Thoracic aorta (tissue), 2 donors: ENCODE measurements around the gene SLC5A11. TPM values are rescaled to one million over a fixed set of nuclear protein-coding genes. Genes with fewer than 3 reads are reported as not detected.

Experiments used
- ATAC-seq: fragments of 150-250 bp; one replicate; pipeline ENCODE4 v1.8.0; 2017; ENCODE audit warnings: low read depth; ENCODE audit not compliant: insufficient number of reproducible peaks, low FRiP score
- DNase-seq: peaks from one replicate; pipeline ENCODE4 v3.0.0-alpha.2; 2020; ENCODE audit warnings: low spot score
- H3K27ac ChIP-seq, 2 donors: fragments of 200-600 bp; sonication (generic); 1 replicate in 1 of 2; 2 replicates in 1 of 2; pipeline ENCODE4 v1.5.1; 2016; ENCODE audit warnings: mild to moderate bottlenecking in 2 of 2, moderate library complexity in 2 of 2
- H3K27me3 ChIP-seq: fragments of 200-600 bp; sonication (generic); replicated peaks from 2 replicates; pipeline ENCODE4 v1.6.0; 2016; ENCODE audit warnings: mild to moderate bottlenecking; ENCODE audit not compliant: insufficient read depth
- H3K36me3 ChIP-seq: fragments of 200-600 bp; sonication (generic); one replicate; pipeline ENCODE4 v1.5.1; 2016
- H3K4me1 ChIP-seq, 2 donors: fragments of 200-600 bp; sonication (generic); 1 replicate in 1 of 2; 2 replicates in 1 of 2; pipeline versions ENCODE4 v1.5.1 to v1.6.0; 2016; ENCODE audit warnings: low read depth in 2 of 2, mild to moderate bottlenecking in 1 of 2; ENCODE audit not compliant: control insufficient read depth in 1 of 2
- H3K4me3 ChIP-seq: fragments of 200-600 bp; sonication (generic); 2 replicates; pipeline ENCODE4 v1.5.1; 2016; ENCODE audit warnings: mild to moderate bottlenecking
- H3K9me3 ChIP-seq: fragments of 200-600 bp; sonication (generic); 2 replicates; pipeline ENCODE4 v1.5.1; 2016
- CTCF ChIP-seq: fragments of 200-600 bp; sonication (generic); IDR thresholded peaks from one replicate; pipeline ENCODE4 v1.5.1; 2019; ENCODE audit warnings: antibody characterized with exemption
- total RNA-seq, 2 donors: library from RNA; depleted of rRNA; stranded (reverse); fragments of >200 nt; gene quantifications; one replicate each; pipeline versions ENCODE4 v1.1.0 to v1.2.3, GENCODE V29; 2016

SLC5A11 gene
- total RNA-seq, 2 donors from 2014 or later = 17.7 TPM; not detected in 1

- Histone ChIP-seq H3K4me3 (no peak overlapping the region), H3K36me3 (peaks cover 38% of the 10 kb centered on the region), H3K27ac (no peak overlapping the region), H3K4me1 (no peaks in the 10 kb centered on the region), H3K9me3 (no peaks in the 10 kb centered on the region), H3K27me3 (no peaks in the 10 kb centered on the region)
- TF ChIP-seq CTCF = no peak
- no peak for ATAC-seq
- DNase-seq = no peak
Observed at GRCh38 chr16:24917236-24917635, 71.5 kb downstream of the SLC5A11 start.

GRCh38 chr16:24917891-24918290 lies 72.1 kb downstream of the SLC5A11 start:
- no peak for DNase-seq
- no peak overlapping the region for H3K27ac ChIP-seq
- H3K4me1 ChIP-seq = no peaks in the 10 kb centered on the region
- TF ChIP-seq CTCF = no peak
- peaks cover 39% of the 10 kb centered on the region for H3K36me3 ChIP-seq
- no peaks in the 10 kb centered on the region for H3K9me3 ChIP-seq
- H3K27me3 ChIP-seq = no peaks in the 10 kb centered on the region
- no peak for ATAC-seq
- H3K4me3 ChIP-seq = no peak overlapping the region

GRCh38 chr16:24918641-24919040 lies 72.9 kb downstream of the SLC5A11 start:
- Histone ChIP-seq H3K4me3 (no peak overlapping the region), H3K27ac (no peak overlapping the region), H3K4me1 (no peaks in the 10 kb centered on the region), H3K27me3 (no peaks in the 10 kb centered on the region), H3K36me3 (peaks cover 42% of the 10 kb centered on the region), H3K9me3 (no peaks in the 10 kb centered on the region)
- no peak for ATAC-seq
- no peak for TF ChIP-seq CTCF
- no peak for DNase-seq

GRCh38 chr16:24919536-24919935 lies 73.8 kb downstream of the SLC5A11 start:
- TF ChIP-seq CTCF = no peak
- no peak overlapping the region for H3K4me3 ChIP-seq
- no peaks in the 10 kb centered on the region for H3K27me3 ChIP-seq
- ATAC-seq (no peak), DNase-seq (no peak)
- H3K27ac ChIP-seq = no peak overlapping the region
- no peaks in the 10 kb centered on the region for H3K4me1 ChIP-seq
- peaks cover 42% of the 10 kb centered on the region for H3K36me3 ChIP-seq
- H3K9me3 ChIP-seq = no peaks in the 10 kb centered on the region

GRCh38 chr16:24920568-24920967 lies 74.8 kb downstream of the SLC5A11 start:
- TF ChIP-seq CTCF = no peak
- Histone ChIP-seq H3K36me3 (peaks cover 47% of the 10 kb centered on the region), H3K9me3 (no peaks in the 10 kb centered on the region), H3K27me3 (no peaks in the 10 kb centered on the region), H3K4me1 (no peaks in the 10 kb centered on the region), H3K27ac (no peak overlapping the region), H3K4me3 (no peak overlapping the region)
- no peak for DNase-seq
- no peak for ATAC-seq
